NT2/D1 (cell line): ENCODE measurements around the gene ANAPC16.

Source experiments
- DNase-seq: peaks from one replicate; pipeline ENCODE4 v3.0.0-alpha.2; 2011; ENCODE audit warnings: low read depth, low spot score
- H3K27me3 ChIP-seq: 2 replicates; pipeline ENCODE4 v1.6.0; 2011; ENCODE audit warnings: mild to moderate bottlenecking; ENCODE audit not compliant: insufficient read length, insufficient read depth
- H3K36me3 ChIP-seq: 2 replicates; pipeline ENCODE4 v1.6.1; 2011; ENCODE audit warnings: mild to moderate bottlenecking, low read length, mixed read lengths; ENCODE audit not compliant: insufficient read depth, insufficient read length
- H3K4me1 ChIP-seq: 2 replicates; pipeline ENCODE4 v1.5.1; 2011; ENCODE audit not compliant: insufficient read depth, insufficient read length
- H3K4me3 ChIP-seq: 2 replicates; pipeline ENCODE4 v1.5.1; 2011; ENCODE audit warnings: low read depth; ENCODE audit not compliant: insufficient read length
- H3K9ac ChIP-seq: 2 replicates; pipeline ENCODE4 v1.6.0; 2011; ENCODE audit warnings: low read depth; ENCODE audit not compliant: insufficient read length
- H3K9me3 ChIP-seq: 2 replicates; pipeline ENCODE4 v1.5.1; 2011; ENCODE audit warnings: mild to moderate bottlenecking, low read length; ENCODE audit not compliant: insufficient read depth
- SUZ12 ChIP-seq: IDR thresholded peaks from 2 replicates; pipeline ENCODE4 v1.6.1; 2011; ENCODE audit not compliant: insufficient read length, insufficient read depth; ENCODE audit errors: extremely low read depth
- YY1 ChIP-seq: IDR thresholded peaks from 2 replicates; pipeline ENCODE4 v1.6.1; 2011; ENCODE audit not compliant: insufficient read length, insufficient read depth
- ZNF274 ChIP-seq: IDR thresholded peaks from 2 replicates; pipeline ENCODE4 v1.6.1; 2011; ENCODE audit warnings: mild to moderate bottlenecking, low read depth, low read length

Gene ANAPC16

DNA sequence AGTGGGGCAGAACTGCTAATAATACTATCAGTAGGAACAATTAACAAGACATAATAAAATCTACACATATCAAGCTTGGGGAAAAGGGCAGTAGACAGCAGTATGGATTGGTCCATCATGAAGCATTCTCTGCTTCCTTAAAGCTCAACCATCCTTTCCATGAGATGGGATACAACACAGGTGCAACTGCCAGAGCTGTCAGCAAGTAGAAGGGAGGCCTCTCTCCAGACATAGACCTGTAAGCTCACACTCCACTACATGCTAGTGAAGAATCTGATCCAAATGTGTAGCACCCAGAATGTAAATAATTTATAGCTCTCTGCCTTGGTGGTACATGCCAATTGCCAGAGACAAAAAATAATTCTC lies 41.5 kb upstream of the ANAPC16 start:
- TF ChIP-seq SUZ12 (no peak), YY1 (no peak), ZNF274 (no peak)
- no peak for DNase-seq
- H3K36me3 ChIP-seq, result peaks cover 5% of the 10 kb centered on the region
- H3K4me1 ChIP-seq, result no peaks in the 10 kb centered on the region
- H3K9ac ChIP-seq, result no peak overlapping the region
- no peaks in the 10 kb centered on the region for H3K9me3 ChIP-seq
- no peaks in the 10 kb centered on the region for H3K27me3 ChIP-seq
- H3K4me3 ChIP-seq, result no peak overlapping the region

DNA sequence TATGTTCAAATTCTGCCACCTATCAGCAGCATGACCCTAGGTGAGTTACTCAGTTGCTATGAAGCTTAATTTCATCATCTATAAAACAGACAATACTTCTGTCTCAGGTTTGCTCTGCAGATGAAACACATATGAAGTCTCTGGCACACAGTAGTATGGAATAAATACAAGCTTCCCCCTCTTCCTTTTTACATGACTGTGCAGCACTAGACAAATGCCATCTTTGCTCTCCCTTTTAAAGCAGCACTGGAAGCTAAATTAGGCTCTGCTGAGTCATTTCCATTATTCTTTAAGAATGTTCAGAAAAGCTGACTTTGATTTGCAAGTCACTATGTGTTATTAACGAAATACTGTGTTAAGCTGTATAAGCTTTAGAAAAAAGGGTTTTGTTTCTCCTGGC lies 40.7 kb upstream of the ANAPC16 start:
- no peaks in the 10 kb centered on the region for H3K27me3 ChIP-seq
- no peak overlapping the region for H3K9ac ChIP-seq
- no peak overlapping the region for H3K4me3 ChIP-seq
- peaks cover 5% of the 10 kb centered on the region for H3K36me3 ChIP-seq
- no peaks in the 10 kb centered on the region for H3K4me1 ChIP-seq
- no peak for DNase-seq
- TF ChIP-seq YY1 (no peak), ZNF274 (no peak), SUZ12 (no peak)
- no peaks in the 10 kb centered on the region for H3K9me3 ChIP-seq

DNA sequence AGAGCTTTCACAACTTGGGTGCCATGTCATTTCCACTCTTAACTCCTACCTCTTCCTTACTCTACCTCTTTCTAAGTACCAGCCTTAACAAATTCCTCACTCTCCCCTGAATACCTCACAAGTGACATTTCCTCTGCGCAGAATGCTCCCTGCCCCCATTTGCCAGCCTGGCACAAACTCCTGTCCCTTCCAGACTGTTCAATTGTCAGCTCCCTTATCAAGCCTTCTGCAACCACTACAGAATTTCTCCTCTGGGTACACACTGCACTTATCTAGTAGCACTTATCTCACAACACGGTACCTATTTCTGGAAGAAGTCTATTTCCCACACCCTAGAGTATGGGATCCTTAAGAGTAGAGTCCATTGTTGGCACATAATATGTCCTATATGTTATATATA lies 39.1 kb upstream of the ANAPC16 start:
- Histone ChIP-seq H3K4me1 (no peaks in the 10 kb centered on the region), H3K4me3 (no peak overlapping the region), H3K9me3 (no peaks in the 10 kb centered on the region), H3K36me3 (peaks cover 5% of the 10 kb centered on the region), H3K9ac (no peak overlapping the region), H3K27me3 (no peaks in the 10 kb centered on the region)
- TF ChIP-seq ZNF274, result no peak
- no peak for TF ChIP-seq SUZ12
- no peak for TF ChIP-seq YY1
- DNase-seq, result no peak

DNA sequence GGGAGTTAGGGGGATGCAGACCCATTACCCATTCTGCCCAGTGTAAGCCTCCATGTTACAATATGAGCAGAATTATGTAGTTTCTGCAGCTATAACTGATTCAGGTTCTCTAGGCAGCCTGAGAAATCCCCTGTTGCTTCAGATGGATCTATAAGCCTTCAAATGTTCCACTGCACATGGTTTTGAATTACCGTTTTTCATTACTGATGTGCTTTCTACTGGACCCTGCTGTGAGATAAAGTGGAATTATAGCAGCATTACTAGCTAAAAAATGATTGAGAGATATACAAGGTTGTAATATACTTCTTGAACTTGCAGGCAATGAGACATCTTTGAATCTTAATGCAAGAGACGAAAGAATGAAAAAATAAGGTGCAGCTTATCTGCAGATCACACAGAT lies 38.4 kb upstream of the ANAPC16 start:
- DNase-seq, result no peak
- no peak for TF ChIP-seq ZNF274
- TF ChIP-seq SUZ12, result no peak
- no peak for TF ChIP-seq YY1
- peaks cover 5% of the 10 kb centered on the region for H3K36me3 ChIP-seq
- no peaks in the 10 kb centered on the region for H3K4me1 ChIP-seq
- H3K4me3 ChIP-seq, result no peak overlapping the region
- H3K9ac ChIP-seq, result no peak overlapping the region
- no peaks in the 10 kb centered on the region for H3K9me3 ChIP-seq
- no peaks in the 10 kb centered on the region for H3K27me3 ChIP-seq

DNA sequence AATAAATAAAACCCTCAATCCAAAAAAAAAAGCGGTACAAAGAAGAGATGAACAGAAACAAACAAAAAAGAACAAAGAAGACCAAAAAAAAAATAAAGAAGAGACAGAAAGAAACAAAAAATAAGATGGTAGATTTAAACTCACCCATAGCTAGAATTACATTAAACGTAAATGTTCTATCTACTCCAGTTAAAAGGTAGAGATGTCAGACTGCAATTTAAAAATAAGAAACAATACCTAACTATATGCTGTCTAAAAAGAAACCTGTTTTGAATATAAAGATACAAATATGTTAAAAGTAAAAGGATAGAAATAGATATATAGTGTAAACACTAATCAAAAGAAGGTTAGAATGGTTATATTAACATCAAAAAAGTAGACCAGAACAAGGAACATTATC lies 31.7 kb upstream of the ANAPC16 start:
- Histone ChIP-seq H3K4me3 (no peak overlapping the region), H3K9me3 (peaks cover 17% of the 10 kb centered on the region; the same call in 1 of the 2 replicates), H3K36me3 (no peaks in the 10 kb centered on the region), H3K9ac (no peak overlapping the region), H3K27me3 (no peaks in the 10 kb centered on the region), H3K4me1 (no peaks in the 10 kb centered on the region)
- TF ChIP-seq YY1, result no peak
- no peak for TF ChIP-seq ZNF274
- TF ChIP-seq SUZ12, result no peak
- DNase-seq, result no peak

DNA sequence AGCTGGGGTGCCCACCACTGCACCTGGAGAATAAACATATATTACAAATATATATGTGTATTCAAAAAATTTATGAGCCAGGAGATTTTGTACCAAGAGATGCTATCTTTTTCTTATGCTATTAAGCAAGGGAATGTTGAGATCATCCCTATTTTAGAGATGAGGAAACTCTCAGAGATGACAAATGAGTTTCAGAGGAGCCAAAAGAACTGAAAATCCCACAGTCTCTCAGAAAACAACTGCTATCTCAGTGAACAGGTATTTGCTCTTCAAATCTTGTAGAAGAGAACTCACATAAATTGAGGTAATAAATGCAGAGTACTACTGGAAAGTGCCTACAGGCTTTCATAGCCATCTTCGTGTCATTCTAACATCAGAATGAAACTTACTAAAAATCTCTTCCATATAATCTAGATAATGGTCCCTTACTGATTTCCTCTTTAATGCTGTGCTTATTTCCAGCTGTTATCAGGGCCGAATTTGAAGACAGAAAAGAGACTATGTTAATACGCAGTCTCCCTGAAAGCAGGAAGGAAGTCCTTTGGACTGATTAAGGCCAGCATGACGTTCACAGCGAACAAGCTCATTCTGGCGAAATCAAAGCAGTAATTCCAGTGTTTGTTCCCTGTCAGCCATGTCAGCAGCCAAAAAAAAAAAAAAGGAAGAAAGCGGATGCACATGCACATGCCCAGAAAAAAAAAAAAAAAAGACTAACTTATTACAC lies 29.4 kb upstream of the ANAPC16 start:
- TF ChIP-seq YY1 (no peak), SUZ12 (no peak), ZNF274 (no peak)
- Histone ChIP-seq H3K27me3 (no peaks in the 10 kb centered on the region), H3K9me3 (peaks cover 17% of the 10 kb centered on the region; the same call in 1 of the 2 replicates), H3K4me3 (no peak overlapping the region), H3K4me1 (no peaks in the 10 kb centered on the region), H3K9ac (no peak overlapping the region), H3K36me3 (no peaks in the 10 kb centered on the region)
- DNase-seq, result no peak

DNA sequence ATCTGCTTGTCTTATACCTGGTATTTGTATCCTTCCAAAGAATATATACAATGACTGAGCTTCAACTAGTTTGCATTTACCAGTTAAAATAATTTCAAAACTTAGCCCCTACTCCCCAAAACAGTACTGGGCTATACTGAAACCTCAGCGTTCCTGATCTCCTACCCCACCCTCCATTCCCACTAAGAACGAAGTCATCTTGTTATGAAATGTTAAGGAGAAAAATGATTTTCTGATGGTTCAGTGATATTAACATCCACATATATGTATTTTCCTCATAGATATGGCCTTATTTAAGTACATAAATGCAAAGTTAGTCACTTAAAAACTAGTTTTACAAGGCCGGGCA lies 28.9 kb upstream of the ANAPC16 start:
- peaks cover 17% of the 10 kb centered on the region; the same call in 1 of the 2 replicates for H3K9me3 ChIP-seq
- no peak overlapping the region for H3K4me3 ChIP-seq
- no peak for TF ChIP-seq YY1
- TF ChIP-seq SUZ12, result no peak
- no peak for TF ChIP-seq ZNF274
- no peaks in the 10 kb centered on the region for H3K36me3 ChIP-seq
- DNase-seq, result no peak
- no peaks in the 10 kb centered on the region for H3K27me3 ChIP-seq
- no peaks in the 10 kb centered on the region for H3K4me1 ChIP-seq
- H3K9ac ChIP-seq, result no peak overlapping the region
